A549 (cell line): Measurements from ENCODE around the gene DNALI1. TPM values are rescaled to one million over a fixed set of nuclear protein-coding genes. Genes with fewer than 3 reads are reported as not detected.

ENCODE experiments used
- ATAC-seq, 2 experiments: fragments of 200-7000 bp in 1 of 2; fragments of >200 bp in 1 of 2; cut with Nextera tagmentation in 1 of 2; cut with Tn5 transposase in 1 of 2; 3 replicates each; pipeline versions ENCODE4 v1.8.0 to v1.9.1; 2018 to 2020; ENCODE audit warnings: mild to moderate bottlenecking in 1 of 2, moderate library complexity in 1 of 2
- CTCF ChIA-PET: fragments of 300-600 bp; sonication (Branson Sonifier 250); formaldehyde crosslinking; extraction: SDS; loops from one replicate; lab custom pipeline; 2021; ENCODE audit warnings: antibody characterized with exemption, inconsistent platforms; lab: Yijun Ruan, JAX
- POLR2A ChIA-PET: fragments of 350-600 bp; formaldehyde crosslinking; extraction: SDS; loops from one replicate; lab custom pipeline; 2021; ENCODE audit warnings: antibody characterized with exemption, inconsistent platforms; lab: Yijun Ruan, JAX
- DNase-seq, 2 experiments: peaks; one replicate each; pipeline versions ENCODE4 v3.0.0 to v3.0.0-alpha.2; 2011 to 2016; ENCODE audit warnings: low read depth in 1 of 2, low spot score in 1 of 2
- FAIRE-seq: peaks from 2 replicates; lab custom pipeline; 2011; peaks lifted over from hg19 to GRCh38; lab: Jason Lieb, UNC
- H3K27ac ChIP-seq, 2 experiments: fragments of >200 bp; sonication (Bioruptor Twin); formaldehyde crosslinking; 3 replicates each; pipeline ENCODE4 v1.5.1; 2016 to 2017
- H3K4me1 ChIP-seq: fragments of >200 bp; sonication (Bioruptor Twin); formaldehyde crosslinking; 3 replicates; pipeline ENCODE4 v1.6.1; 2016
- H3K4me2 ChIP-seq: fragments of >200 bp; sonication (Bioruptor Twin); formaldehyde crosslinking; 3 replicates; pipeline ENCODE4 v1.6.1; 2016
- H3K4me3 ChIP-seq: fragments of >200 bp; sonication (Bioruptor Twin); formaldehyde crosslinking; 3 replicates; pipeline ENCODE4 v1.5.1; 2016
- H3K9me3 ChIP-seq: fragments of >200 bp; sonication (Bioruptor Twin); formaldehyde crosslinking; 3 replicates; pipeline ENCODE4 v1.6.1; 2016
- ATOH8 ChIP-seq: fragments of 250-450 bp; sonication (Bioruptor Pico); IDR thresholded peaks from 2 replicates; pipeline ENCODE4 v1.5.0; 2020; ENCODE audit warnings: low read depth, mild to moderate bottlenecking, moderate library complexity
- BCL3 ChIP-seq: fragments of >200 bp; sonication (Bioruptor Twin); formaldehyde crosslinking; IDR thresholded peaks from 3 replicates; pipeline ENCODE4 v1.6.1; 2016
- CEBPB ChIP-seq, 2 experiments: fragments of >200 bp in 1 of 2; sonication (Bioruptor Twin) in 1 of 2; formaldehyde crosslinking in 1 of 2; IDR thresholded peaks; 2 replicates each; pipeline ENCODE4 v1.6.1; 2012 to 2016
- CHD4 ChIP-seq: fragments of 200-600 bp; sonication (generic); IDR thresholded peaks from 2 replicates; pipeline ENCODE4 v1.6.1; 2016; ENCODE audit warnings: antibody characterized with exemption, mild to moderate bottlenecking, borderline replicate concordance
- EHF ChIP-seq: fragments of 250-450 bp; sonication (Bioruptor Pico); IDR thresholded peaks from 2 replicates; pipeline ENCODE4 v1.5.0; 2020; ENCODE audit warnings: mild to moderate bottlenecking
- ESRRA ChIP-seq: fragments of 150-350 bp; IDR thresholded peaks from 2 replicates; pipeline ENCODE4 v1.6.1; 2014; ENCODE audit warnings: mild to moderate bottlenecking, low read length, borderline replicate concordance
- FOSB ChIP-seq: fragments of 250-450 bp; sonication (Bioruptor Pico); IDR thresholded peaks from 2 replicates; pipeline ENCODE4 v1.5.0; 2020; ENCODE audit warnings: mild to moderate bottlenecking, moderate library complexity
- HDAC2 ChIP-seq: fragments of 200-600 bp; sonication (generic); IDR thresholded peaks from 2 replicates; pipeline ENCODE4 v1.6.1; 2016
- HMGXB4 ChIP-seq: fragments of 250-450 bp; sonication (Bioruptor Pico); IDR thresholded peaks from 2 replicates; pipeline ENCODE4 v1.5.0; 2021; ENCODE audit warnings: mild to moderate bottlenecking, moderate library complexity, borderline replicate concordance
- HOXA7 ChIP-seq: fragments of 250-450 bp; sonication (Bioruptor Pico); IDR thresholded peaks from 2 replicates; pipeline ENCODE4 v1.5.0; 2020; ENCODE audit warnings: mild to moderate bottlenecking, moderate library complexity
- JUNB ChIP-seq: fragments of >200 bp; sonication (Bioruptor Twin); formaldehyde crosslinking; IDR thresholded peaks from 2 replicates; pipeline ENCODE4 v1.6.1; 2016
- KDM5A ChIP-seq: fragments of 200-600 bp; sonication (generic); IDR thresholded peaks from 2 replicates; pipeline ENCODE4 v1.6.1; 2016; ENCODE audit warnings: antibody characterized with exemption, mild to moderate bottlenecking
- MAFK ChIP-seq: fragments of 450-650 bp; IDR thresholded peaks from 2 replicates; pipeline ENCODE4 v1.6.1; 2014; ENCODE audit not compliant: partially characterized antibody
- MYC ChIP-seq: IDR thresholded peaks from 2 replicates; pipeline ENCODE4 v1.6.1; 2012; ENCODE audit warnings: mild to moderate bottlenecking, inconsistent platforms, low read length, improper control_type of control experiment, borderline replicate concordance
- NPAS2 ChIP-seq: fragments of 250-450 bp; sonication (Bioruptor Pico); IDR thresholded peaks from 2 replicates; pipeline ENCODE4 v1.8.0; 2022; ENCODE audit warnings: mild to moderate bottlenecking, moderate library complexity, borderline replicate concordance
- NR3C1 ChIP-seq: fragments of >200 bp; sonication (Bioruptor Twin); formaldehyde crosslinking; IDR thresholded peaks from 3 replicates; pipeline ENCODE4 v1.6.1; 2017
- PBX3 ChIP-seq: IDR thresholded peaks from 2 replicates; pipeline ENCODE4 v1.6.1; 2012
- RARB ChIP-seq: fragments of 250-450 bp; sonication (Bioruptor Pico); IDR thresholded peaks from 2 replicates; pipeline ENCODE4 v1.8.0; 2021; ENCODE audit warnings: mild to moderate bottlenecking, moderate library complexity
- SMC3 ChIP-seq: fragments of >200 bp; sonication (Bioruptor Twin); formaldehyde crosslinking; IDR thresholded peaks from 3 replicates; pipeline ENCODE4 v1.6.1; 2018; ENCODE audit warnings: inconsistent platforms
- ZC3H11A ChIP-seq: fragments of 450-650 bp; IDR thresholded peaks from 2 replicates; pipeline ENCODE4 v1.6.1; 2014; ENCODE audit warnings: antibody characterized with exemption, mild to moderate bottlenecking
- ZFP36 ChIP-seq: fragments of 450-650 bp; IDR thresholded peaks from 2 replicates; pipeline ENCODE4 v1.6.1; 2014; ENCODE audit warnings: borderline replicate concordance; ENCODE audit not compliant: partially characterized antibody
- ZNF302 ChIP-seq: fragments of 250-450 bp; sonication (Bioruptor Pico); IDR thresholded peaks from 2 replicates; pipeline ENCODE4 v1.9.0; 2021; ENCODE audit warnings: inconsistent platforms, mild to moderate bottlenecking, moderate library complexity
- ZSCAN20 ChIP-seq: fragments of 250-450 bp; sonication (Bioruptor Pico); IDR thresholded peaks from 2 replicates; pipeline ENCODE4 v1.8.0; 2022; ENCODE audit warnings: mild to moderate bottlenecking, moderate library complexity
- WGBS: methylation state at CpG from one replicate; pipeline ENCODE4 v1.1.6; 2017; ENCODE audit errors: missing lambda C conversion rate; 5-methylcytosine and 5-hydroxymethylcytosine counted together
- polyA plus RNA-seq, 4 experiments: library from polyadenylated mRNA; depleted of rRNA in 3 of 4; stranded (reverse); fragments of >200 nt; fragmentation: RNase III in 1 of 4; extraction: RNeasy Plus Mini Kit Qiagen cat#74134 plus additional on column Dnase treatment in 1 of 4; gene quantifications; 2 replicates in 3 of 4; 3 replicates in 1 of 4; pipeline ENCODE4 v1.2.3, GENCODE V29; 2011 to 2017

Gene DNALI1
- polyA plus RNA-seq, 2 of the 4 experiments (the other 2 are of a cell fraction), result not detected

GRCh38 chr1:37606481-37607263 lies 49.9 kb downstream of the DNALI1 start (continued):
- no peak for TF ChIP-seq CHD4
- TF ChIP-seq ESRRA, result no peak
- no peak for TF ChIP-seq KDM5A
- no peak for TF ChIP-seq RARB
- no peak for TF ChIP-seq NR3C1
- no peak for TF ChIP-seq HMGXB4
- no peak for TF ChIP-seq JUNB
- TF ChIP-seq HDAC2, result no peak
- no peak for TF ChIP-seq BCL3
- TF ChIP-seq ZSCAN20 (CRISPR knock-in tag), result no peak

GRCh38 chr1:37609002-37609401 lies 52.3 kb downstream of the DNALI1 start:
- Histone ChIP-seq H3K4me3 (no peak overlapping the region), H3K27ac (no peak overlapping the region), H3K4me1 (no peaks in the 10 kb centered on the region), H3K9me3 (no peaks in the 10 kb centered on the region), H3K4me2 (no peak overlapping the region)
- 3% methylated on average over 2 of the region's 2 CpGs for WGBS
- POLR2A ChIA-PET, result no interaction called here
- FAIRE-seq, result no peak
- DNase-seq, result no peak
- TF ChIP-seq ATOH8 (no peak), EHF (CRISPR knock-in tag) (no peak), HMGXB4 (no peak), ZC3H11A (no peak), ZSCAN20 (CRISPR knock-in tag) (no peak), NR3C1 (no peak), SMC3 (no peak), NPAS2 (CRISPR knock-in tag) (no peak), PBX3 (no peak), FOSB (no peak), MAFK (no peak), HOXA7 (CRISPR knock-in tag) (no peak), KDM5A (no peak), ZFP36 (no peak), CEBPB (IDR thresholded peaks at IDR 0.05) (no peak), JUNB (no peak), ZNF302 (CRISPR knock-in tag) (no peak), MYC (no peak)
- CTCF ChIA-PET, result interaction anchor here (0.8 to 1.4 kb wide), 3 partner anchors 9 to 73 kb away, joined by 3 to 6 read pairs (median 5); no protein-coding TSS in a partner anchor
- ATAC-seq, result no peak
